GM19240 (cell line): ENCODE results near the gene ITPKB.
A peak's percentile ranks its signal among the peaks of the same experiment; 100 is the strongest.

Experiments used
- DNase-seq: peaks from one replicate; pipeline ENCODE4 v3.0.0; 2011; ENCODE audit warnings: low spot score; ENCODE audit not compliant: insufficient read length

Gene ITPKB

DNA sequence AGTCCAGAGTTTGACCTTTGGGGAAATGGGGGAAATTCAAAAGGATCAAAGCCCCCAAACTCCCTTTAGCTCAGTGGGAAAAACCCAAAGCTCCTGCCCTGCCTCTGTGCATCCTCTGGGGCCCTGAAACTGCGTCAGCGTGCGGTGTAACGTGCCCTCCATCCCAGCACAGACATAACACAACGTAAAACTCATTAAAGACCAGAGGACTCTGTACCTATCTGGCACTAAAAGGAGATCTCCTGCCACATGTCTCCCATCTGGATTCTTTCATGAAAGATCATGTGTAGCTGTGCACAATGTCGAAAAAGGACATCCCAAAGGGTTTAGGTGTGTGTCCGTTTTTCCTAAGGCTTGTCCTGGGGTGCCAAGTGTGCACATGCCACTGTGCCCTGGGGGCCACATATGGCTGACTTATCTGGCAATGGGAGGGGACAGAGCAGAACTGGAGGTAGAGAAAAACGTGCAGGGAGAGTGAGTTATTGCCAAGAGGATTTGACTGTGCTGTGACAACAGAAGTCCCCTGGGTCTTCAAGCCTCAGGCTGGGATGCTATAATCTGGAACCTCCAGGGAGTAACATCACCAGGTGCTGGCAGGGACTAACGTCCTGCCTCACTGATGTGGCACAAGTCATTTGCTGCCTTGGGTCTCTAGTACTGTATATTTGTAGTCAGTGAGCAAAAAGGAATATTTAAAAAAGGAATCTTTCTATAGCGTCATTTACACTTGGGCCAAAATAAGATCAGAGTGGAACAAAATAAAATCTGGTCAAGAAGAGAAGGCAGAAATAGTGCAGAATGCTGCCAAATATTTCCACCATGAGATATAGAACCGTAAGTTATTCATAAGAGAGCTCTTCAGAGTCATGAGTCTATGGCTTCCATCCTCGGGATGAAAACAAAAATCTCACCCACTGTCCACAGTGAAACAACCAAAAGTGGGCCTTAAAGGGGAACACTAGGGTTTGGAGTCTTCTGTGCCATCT is 52.3 kb downstream of the ITPKB start:
- DNase-seq = no peak

- DNase-seq = no peak
Observed at GRCh38 chr1:226685196-226685820, 53.8 kb downstream of the ITPKB start.

- DNase-seq = no peak
Observed at GRCh38 chr1:226684026-226684425, 55.1 kb downstream of the ITPKB start.

GRCh38 chr1:226682871-226683814 is 55.9 kb downstream of the ITPKB start:
- DNase-seq = no peak

DNA sequence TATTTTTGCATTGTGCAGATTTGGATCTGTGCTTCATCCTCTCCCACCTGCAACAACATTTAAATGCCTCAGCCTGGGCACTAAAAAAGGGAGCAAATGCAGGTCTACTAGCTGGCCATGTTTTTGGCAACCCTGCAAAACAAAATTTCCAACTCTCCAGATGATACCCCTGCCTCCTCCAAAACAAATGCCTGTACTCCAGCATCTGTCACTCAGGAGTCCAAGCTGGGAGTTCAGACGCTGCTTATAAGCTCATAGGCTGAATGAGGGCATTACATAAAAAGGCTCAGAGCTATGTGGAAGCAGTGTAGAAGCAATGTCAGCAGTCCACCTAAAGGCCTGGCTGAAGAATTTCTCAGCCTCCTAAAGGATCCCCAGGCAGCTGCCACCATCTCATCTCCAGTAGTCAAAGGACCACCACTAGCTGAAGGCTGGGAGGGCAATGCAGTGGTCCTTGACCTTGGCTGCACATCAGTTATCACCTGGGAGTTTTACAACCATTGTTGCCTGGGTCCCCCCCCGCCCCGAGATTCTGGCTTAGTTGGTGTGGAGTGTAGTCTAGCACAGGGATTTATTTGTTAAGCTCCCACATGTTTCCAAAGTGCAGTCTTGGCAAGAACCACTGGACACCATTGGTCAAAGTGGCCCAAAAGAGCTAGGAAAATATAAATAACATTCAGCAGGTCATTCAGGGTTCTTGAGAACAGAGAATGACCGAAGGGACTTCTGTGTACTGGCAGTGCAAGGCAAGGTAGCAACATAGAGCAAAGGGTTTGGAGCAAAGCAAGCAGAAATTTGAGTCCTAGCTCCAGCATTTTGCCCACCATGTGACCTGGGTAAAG is 57.2 kb downstream of the ITPKB start:
- no peak for DNase-seq

- DNase-seq = no peak
Observed at GRCh38 chr1:226680653-226681052, 58.4 kb downstream of the ITPKB start.

- peak; percentile 49 for DNase-seq
Observed at GRCh38 chr1:226679853-226680516, 59.1 kb downstream of the ITPKB start.

DNA sequence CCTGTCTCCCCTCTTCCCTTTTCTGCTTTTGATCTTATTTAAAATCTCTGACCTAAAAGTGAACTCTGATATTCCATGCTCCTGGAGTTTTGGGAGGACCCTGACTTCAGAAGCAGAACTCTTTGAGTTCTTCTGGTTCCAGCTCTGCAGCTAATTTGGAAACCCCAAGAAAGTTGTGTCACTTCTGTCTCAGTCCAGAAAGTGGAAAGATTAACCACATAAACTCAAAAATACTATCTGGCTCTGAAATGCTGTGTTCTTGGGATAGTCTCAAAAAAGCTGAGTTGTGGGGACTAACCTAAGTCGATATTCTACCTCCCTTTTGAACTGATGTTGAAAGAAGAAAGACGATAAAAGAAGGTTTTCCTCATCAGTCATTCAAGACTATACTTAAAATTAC is 59.8 kb downstream of the ITPKB start:
- DNase-seq = no peak

GRCh38 chr1:226678701-226679100 is 60.4 kb downstream of the ITPKB start:
- DNase-seq = no peak

DNA sequence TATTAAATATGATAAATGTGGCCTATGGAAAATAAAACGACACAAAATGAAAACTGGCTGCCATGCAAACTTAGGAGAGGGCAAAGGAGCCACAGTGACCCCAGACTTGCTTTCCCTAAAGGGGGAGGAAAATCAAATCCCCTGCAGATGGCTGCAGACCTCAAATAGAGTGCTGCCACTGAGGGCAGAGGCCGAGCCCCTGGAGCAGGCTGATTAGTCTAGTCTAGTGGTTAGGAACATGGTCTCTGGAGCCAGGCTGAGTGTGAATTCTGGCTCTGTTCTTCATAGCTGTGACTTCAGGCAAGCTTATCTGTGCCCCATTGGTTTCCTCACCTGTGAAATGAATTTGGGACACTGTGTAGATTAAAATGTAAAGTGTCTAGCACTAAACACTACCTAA is 60.8 kb downstream of the ITPKB start:
- DNase-seq = no peak

GRCh38 chr1:226677027-226678020 is 61.8 kb downstream of the ITPKB start:
- no peak for DNase-seq

- DNase-seq = no peak
Observed at GRCh38 chr1:226676381-226676780, 62.7 kb downstream of the ITPKB start.

- no peak for DNase-seq
Observed at GRCh38 chr1:226675715-226676357, 63.2 kb downstream of the ITPKB start.

- peak; percentile 83 for DNase-seq
Observed at GRCh38 chr1:226674892-226675714, 64.0 kb downstream of the ITPKB start.

- DNase-seq = no peak
Observed at GRCh38 chr1:226672339-226672762, 66.7 kb downstream of the ITPKB start.

DNA sequence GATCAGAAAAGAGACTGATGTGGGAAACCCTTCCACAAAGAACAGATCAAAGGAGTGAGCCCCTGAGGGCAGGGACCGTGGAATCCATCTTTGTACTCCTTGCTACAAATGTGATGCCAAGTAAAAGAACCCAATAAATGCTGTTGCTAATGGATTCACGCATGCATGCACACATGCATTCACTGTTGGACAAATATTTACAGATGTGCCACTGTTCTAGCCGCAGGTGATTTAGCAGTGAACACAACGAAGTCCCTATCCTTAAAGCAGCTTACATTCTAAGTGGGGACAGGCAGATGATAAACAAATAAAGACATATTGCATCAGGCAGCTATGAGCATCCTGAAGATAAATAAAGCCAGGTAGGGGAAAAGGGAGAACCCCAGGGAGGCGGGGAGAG is 67.8 kb downstream of the ITPKB start:
- no peak for DNase-seq

DNA sequence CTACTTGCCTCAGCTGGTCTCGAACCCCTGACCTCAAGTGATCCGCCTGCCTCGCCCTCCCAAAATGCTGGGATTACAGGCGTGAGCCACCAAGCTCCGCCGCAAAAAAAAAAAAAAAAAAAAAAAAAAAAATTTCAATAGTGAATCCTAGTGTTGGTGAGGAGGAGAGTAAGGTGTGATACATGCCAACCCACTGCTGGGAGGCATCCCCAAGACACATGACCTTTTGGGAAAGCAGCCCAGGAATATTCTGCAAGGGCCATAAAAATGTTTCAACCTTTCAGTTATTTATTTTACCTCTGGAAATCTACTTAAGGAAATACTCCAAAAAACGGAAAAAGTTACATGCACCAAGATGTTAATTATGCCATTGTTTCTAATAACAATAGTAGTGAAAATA is 69.0 kb downstream of the ITPKB start:
- DNase-seq = no peak
